Left lung (tissue), 10 donors: ENCODE data around the gene PSME2. TPM values are rescaled to one million over a fixed set of nuclear protein-coding genes. Genes with fewer than 3 reads are reported as not detected.

Experiments
- ATAC-seq: fragments of 200-7000 bp; cut with Tn5 transposase; one replicate; pipeline ENCODE4 v1.9.1; 2020; ENCODE audit warnings: moderate library complexity
- DNase-seq, 4 donors: peaks; one replicate each; pipeline ENCODE4 v3.0.0-alpha.2; 2013 to 2020
- H3K27ac ChIP-seq, 2 donors: fragments of 200-600 bp; sonication (generic) in 1 of 2; one replicate each; pipeline versions ENCODE4 v1.5.0 to v1.8.0; 2020 to 2021
- H3K27me3 ChIP-seq, 2 donors: fragments of 200-600 bp; sonication (generic) in 1 of 2; one replicate each; pipeline versions ENCODE4 v1.5.0 to v1.8.0; 2020 to 2021
- H3K36me3 ChIP-seq, 2 donors: fragments of 200-600 bp; sonication (generic) in 1 of 2; one replicate each; pipeline versions ENCODE4 v1.5.0 to v1.8.0; 2020 to 2021
- H3K4me1 ChIP-seq, 2 donors: fragments of 200-600 bp; one replicate each; pipeline ENCODE4 v1.8.0; 2021
- H3K4me3 ChIP-seq, 2 donors: fragments of 200-600 bp; sonication (generic) in 1 of 2; one replicate each; pipeline versions ENCODE4 v1.5.0 to v1.8.0; 2020 to 2021; ENCODE audit warnings: mild to moderate bottlenecking in 1 of 2
- H3K9me3 ChIP-seq, 2 donors: fragments of 200-600 bp; sonication (generic) in 1 of 2; one replicate each; pipeline versions ENCODE4 v1.5.0 to v1.8.0; 2020 to 2021
- intact Hi-C, 2 donors: fragments of 100-400 bp; cut with DNase I; formaldehyde crosslinking; loops; one replicate each; pipeline versions ENCODE4 v1.11.2 to v1.14.2; 2022
- polyA plus RNA-seq, 6 donors: library from polyadenylated mRNA; unstranded; fragments of 120-200 nt; gene quantifications; one replicate each; pipeline ENCODE4 v1.2.1, GENCODE V29; 2013; ENCODE audit not compliant: insufficient read length in 6 of 6
- total RNA-seq, 2 donors: library from RNA; stranded (reverse); fragmentation: NEBNext Ultra II Directional; extraction: Animal tissue kit (Norgen Biotek cat#: 25700); gene quantifications; one replicate each; pipeline ENCODE4 v1.2.1, GENCODE V29; 2021
- TF ChIP-seq, protein P1 (sequence below), 2 donors: fragments of 200-600 bp; sonication (generic) in 1 of 2; IDR thresholded peaks; one replicate each; pipeline versions ENCODE4 v1.5.0 to v1.8.0; 2021; ENCODE audit warnings: antibody characterized with exemption in 2 of 2
- donor health status: DM: no; HTN: yes; CAD: no.
- donor health status: DM: no; HTN: no; CAD: no.

Gene PSME2
- total and polyA plus RNA-seq, 8 donors: 126 to 224 (median 159) TPM

DNA sequence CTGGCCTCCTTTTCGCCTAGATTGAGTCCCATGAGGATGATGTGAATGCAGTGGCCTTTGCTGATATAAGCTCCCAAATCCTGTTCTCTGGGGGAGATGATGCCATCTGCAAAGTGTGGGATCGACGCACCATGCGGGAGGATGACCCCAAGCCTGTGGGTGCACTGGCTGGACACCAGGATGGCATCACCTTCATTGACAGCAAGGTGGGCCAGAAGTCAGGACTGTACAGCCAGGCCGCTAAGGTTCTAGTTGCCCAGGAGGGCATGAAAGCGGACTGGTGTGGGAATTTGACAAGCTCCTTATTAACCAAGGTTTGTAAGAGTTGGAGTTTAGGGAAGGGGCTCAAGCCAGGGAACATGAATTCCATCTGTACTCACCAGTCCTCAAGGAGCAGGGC is 26.7 kb downstream of the PSME2 start:
- Histone ChIP-seq H3K4me3 (no peak overlapping the region), H3K27ac (no peak overlapping the region), H3K9me3 (no peaks in the 10 kb centered on the region), H3K4me1 (peaks cover 6 to 22% of the 10 kb centered on the region in 2 donors), H3K27me3 (no peaks in the 10 kb centered on the region), H3K36me3 (peaks cover 0 to 77% of the 10 kb centered on the region in 2 donors)
- intact Hi-C loops: no loop called here
- ATAC-seq (no peak), DNase-seq (peak in 1 of 4 donors; percentile 22)
- TF ChIP-seq, protein P1, sequence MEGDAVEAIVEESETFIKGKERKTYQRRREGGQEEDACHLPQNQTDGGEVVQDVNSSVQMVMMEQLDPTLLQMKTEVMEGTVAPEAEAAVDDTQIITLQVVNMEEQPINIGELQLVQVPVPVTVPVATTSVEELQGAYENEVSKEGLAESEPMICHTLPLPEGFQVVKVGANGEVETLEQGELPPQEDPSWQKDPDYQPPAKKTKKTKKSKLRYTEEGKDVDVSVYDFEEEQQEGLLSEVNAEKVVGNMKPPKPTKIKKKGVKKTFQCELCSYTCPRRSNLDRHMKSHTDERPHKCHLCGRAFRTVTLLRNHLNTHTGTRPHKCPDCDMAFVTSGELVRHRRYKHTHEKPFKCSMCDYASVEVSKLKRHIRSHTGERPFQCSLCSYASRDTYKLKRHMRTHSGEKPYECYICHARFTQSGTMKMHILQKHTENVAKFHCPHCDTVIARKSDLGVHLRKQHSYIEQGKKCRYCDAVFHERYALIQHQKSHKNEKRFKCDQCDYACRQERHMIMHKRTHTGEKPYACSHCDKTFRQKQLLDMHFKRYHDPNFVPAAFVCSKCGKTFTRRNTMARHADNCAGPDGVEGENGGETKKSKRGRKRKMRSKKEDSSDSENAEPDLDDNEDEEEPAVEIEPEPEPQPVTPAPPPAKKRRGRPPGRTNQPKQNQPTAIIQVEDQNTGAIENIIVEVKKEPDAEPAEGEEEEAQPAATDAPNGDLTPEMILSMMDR (IDR thresholded peaks at IDR 0.05): no peak

DNA sequence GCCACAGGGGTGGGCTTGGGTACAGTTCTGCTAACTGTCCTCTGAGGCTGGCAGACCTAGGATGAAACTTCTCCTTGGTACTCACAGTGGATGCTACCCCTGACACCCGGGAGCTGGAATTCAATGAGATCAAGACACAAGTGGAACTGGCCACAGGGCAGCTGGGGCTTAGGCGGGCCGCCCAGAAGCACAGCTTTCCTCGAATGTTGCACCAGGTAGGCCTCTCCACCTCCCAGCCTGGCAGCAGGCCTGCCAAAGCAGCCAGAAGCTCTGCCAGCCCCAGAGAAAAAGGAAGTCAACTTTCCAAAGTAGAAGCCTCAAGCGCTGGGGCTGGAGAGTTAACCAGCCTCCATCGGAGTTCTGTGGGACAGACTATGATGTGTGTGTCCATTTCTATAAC is 29.2 kb downstream of the PSME2 start:
- intact Hi-C loops: no loop called here
- peaks cover 6 to 28% of the 10 kb centered on the region in 2 donors for H3K4me1 ChIP-seq
- DNase-seq: peak in 1 of 4 donors; percentile 63
- no peaks in the 10 kb centered on the region for H3K9me3 ChIP-seq
- TF ChIP-seq, protein P1 (IDR thresholded peaks at IDR 0.05): no peak
- H3K27me3 ChIP-seq: no peaks in the 10 kb centered on the region
- H3K4me3 ChIP-seq: no peak overlapping the region
- no peak overlapping the region for H3K27ac ChIP-seq
- peaks cover 0 to 53% of the 10 kb centered on the region in 2 donors for H3K36me3 ChIP-seq
- ATAC-seq: no peak

DNA sequence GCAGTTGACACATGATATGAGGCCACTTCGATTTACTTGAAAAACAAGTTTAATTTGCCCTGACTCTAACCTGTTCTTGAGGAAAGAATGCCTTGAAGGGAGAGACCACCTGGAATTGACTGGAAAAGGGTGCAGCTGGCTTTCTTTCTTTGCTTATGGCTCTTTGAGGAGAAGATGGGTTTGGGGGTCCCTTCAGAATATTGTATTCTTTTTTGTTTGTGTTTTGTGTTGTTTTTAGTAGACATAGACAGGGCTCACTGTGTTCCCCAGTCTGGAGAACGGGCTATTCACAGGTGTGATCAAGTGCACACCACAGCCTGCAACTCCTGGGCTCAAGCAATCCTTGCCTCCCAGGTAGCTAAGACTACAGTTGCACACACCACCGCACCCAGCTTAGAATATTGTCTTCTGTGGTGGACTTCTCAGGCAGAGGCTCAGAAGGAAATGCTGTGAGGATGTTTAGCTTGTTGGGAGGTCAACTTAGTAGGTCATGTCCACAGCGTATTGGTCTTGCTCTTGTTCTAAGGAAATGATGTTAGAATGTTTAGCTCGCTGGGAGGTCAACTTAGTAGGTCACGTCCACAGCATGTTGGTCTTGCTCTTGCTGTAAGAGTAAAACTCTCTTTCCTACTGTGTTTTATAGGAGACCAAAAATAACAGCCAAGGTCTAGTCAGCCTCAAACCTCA is 30.1 kb downstream of the PSME2 start:
- DNase-seq (no peak), ATAC-seq (no peak)
- Histone ChIP-seq H3K36me3 (peaks cover 0 to 44% of the 10 kb centered on the region in 2 donors), H3K27me3 (no peaks in the 10 kb centered on the region), H3K4me1 (peaks cover 6 to 28% of the 10 kb centered on the region in 2 donors), H3K27ac (no peak overlapping the region), H3K4me3 (peak overlapping the region; percentile 60 to 88), H3K9me3 (no peaks in the 10 kb centered on the region)
- intact Hi-C loops: no loop called here
- TF ChIP-seq, protein P1 (IDR thresholded peaks at IDR 0.05): no peak

DNA sequence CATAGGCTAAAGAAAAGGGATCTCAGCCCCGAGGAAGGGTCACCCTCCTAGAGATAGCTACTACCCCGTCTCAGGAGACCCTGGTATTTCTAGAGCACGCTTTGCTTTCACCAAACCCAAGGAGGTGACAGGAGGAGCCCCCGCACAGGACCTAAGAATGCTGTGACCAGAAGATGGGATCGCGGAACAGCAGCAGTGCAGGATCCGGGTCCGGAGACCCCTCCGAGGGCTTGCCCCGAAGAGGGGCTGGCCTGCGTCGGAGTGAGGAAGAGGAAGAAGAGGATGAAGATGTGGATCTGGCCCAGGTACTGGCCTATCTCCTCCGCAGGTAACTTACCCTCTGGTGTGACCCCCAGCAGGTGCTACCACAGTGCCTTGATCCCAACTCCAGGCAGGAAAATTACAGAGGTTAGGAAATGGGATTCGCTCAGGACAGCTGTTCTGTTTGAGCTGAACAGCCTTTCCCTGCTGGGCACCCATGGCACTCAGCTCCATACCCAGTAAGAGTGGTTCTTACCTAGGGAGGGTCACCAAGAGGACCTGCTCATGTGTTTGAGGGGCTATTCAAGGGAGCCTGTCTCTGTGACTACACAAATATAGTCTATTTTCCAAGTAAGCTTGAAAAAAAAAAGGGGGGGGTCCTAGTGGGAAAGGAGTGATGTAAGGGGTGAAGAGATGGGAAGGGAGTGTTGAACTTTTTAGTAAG is 30.8 kb downstream of the PSME2 start:
- intact Hi-C loops: no loop called here
- Histone ChIP-seq H3K4me3 (peak overlapping the region; percentile 60 to 88), H3K27me3 (no peaks in the 10 kb centered on the region), H3K4me1 (peaks cover 6 to 29% of the 10 kb centered on the region in 2 donors), H3K27ac (peak overlapping the region; percentile 99 to 100), H3K36me3 (peaks cover 0 to 37% of the 10 kb centered on the region in 2 donors), H3K9me3 (no peaks in the 10 kb centered on the region)
- peak in 1 of 4 donors; percentile 72 for DNase-seq
- no peak for ATAC-seq
- TF ChIP-seq, protein P1 (IDR thresholded peaks at IDR 0.05): no peak
